Immature natural killer cell (primary cell): ENCODE measurements around the gene SYT7. TPM values are rescaled to one million over a fixed set of nuclear protein-coding genes. Genes with fewer than 3 reads are reported as not detected.

Source experiments
- DNase-seq, 3 donors: peaks; one replicate each; pipeline ENCODE4 v3.0.0; 2022; ENCODE audit warnings: mixed read lengths in 1 of 3
- H3K27ac Mint-ChIP-seq, 6 donors: one replicate each; pipeline ENCODE4 v1.8.0; 2020; ENCODE audit warnings: mixed read lengths in 6 of 6, mild to moderate bottlenecking in 5 of 6, inconsistent platforms in 4 of 6, moderate library complexity in 3 of 6
- H3K27me3 Mint-ChIP-seq, 3 donors: one replicate each; pipeline ENCODE4 v1.8.0; 2020 to 2021; ENCODE audit warnings: low read depth in 3 of 3, mild to moderate bottlenecking in 3 of 3, mixed read lengths in 3 of 3, moderate library complexity in 3 of 3, inconsistent platforms in 1 of 3
- H3K36me3 Mint-ChIP-seq, 3 donors: one replicate each; pipeline ENCODE4 v1.8.0; 2020; ENCODE audit warnings: mixed read lengths in 3 of 3, inconsistent platforms in 2 of 3, mild to moderate bottlenecking in 2 of 3
- H3K4me1 Mint-ChIP-seq, 2 donors: one replicate each; pipeline ENCODE4 v1.8.0; 2020; ENCODE audit warnings: inconsistent platforms in 2 of 2, mild to moderate bottlenecking in 2 of 2, mixed read lengths in 2 of 2, moderate library complexity in 1 of 2
- H3K4me3 Mint-ChIP-seq, 5 donors: one replicate each; pipeline ENCODE4 v1.8.0; 2020; ENCODE audit warnings: mild to moderate bottlenecking in 5 of 5, mixed read lengths in 5 of 5, inconsistent platforms in 3 of 5, moderate library complexity in 3 of 5
- H3K9me3 Mint-ChIP-seq, 6 donors: one replicate each; pipeline ENCODE4 v1.8.0; 2020; ENCODE audit warnings: mild to moderate bottlenecking in 6 of 6, mixed read lengths in 6 of 6, inconsistent platforms in 4 of 6, moderate library complexity in 3 of 6
- polyA plus RNA-seq, 3 donors: library from polyadenylated mRNA; unstranded; fragments of 300-500 nt; fragmentation: Illumina TruSeq; gene quantifications; one replicate each; pipeline ENCODE4 v1.2.3, GENCODE V29; 2021

The SYT7 gene
- polyA plus RNA-seq, 3 donors from 2014 or later = not detected

- no peak for DNase-seq
- Mint-ChIP-seq H3K27me3 (peaks cover 5 to 21% (median 14%) of the 10 kb centered on the region in 3 donors), H3K27ac (no peak overlapping the region), H3K9me3 (no peaks in the 10 kb centered on the region), H3K36me3 (no peaks in the 10 kb centered on the region), H3K4me3 (peak overlapping the region in 1 of 5 donors; percentile 16), H3K4me1 (peaks cover under 1 to 8% of the 10 kb centered on the region in 2 donors)
Observed at GRCh38 chr11:61511383-61511782, 69.5 kb downstream of the SYT7 start.

GRCh38 chr11:61510974-61511373, 69.9 kb downstream of the SYT7 start:
- H3K9me3 Mint-ChIP-seq = no peaks in the 10 kb centered on the region
- H3K36me3 Mint-ChIP-seq = no peaks in the 10 kb centered on the region
- H3K27me3 Mint-ChIP-seq = peaks cover 5 to 24% (median 14%) of the 10 kb centered on the region in 3 donors
- H3K4me3 Mint-ChIP-seq = peak overlapping the region in 1 of 5 donors; percentile 16
- H3K4me1 Mint-ChIP-seq = peaks cover 0 to 8% of the 10 kb centered on the region in 2 donors
- no peak overlapping the region for H3K27ac Mint-ChIP-seq
- no peak for DNase-seq

- Mint-ChIP-seq H3K9me3 (no peaks in the 10 kb centered on the region), H3K4me3 (peak overlapping the region in 1 of 5 donors; percentile 30), H3K4me1 (peaks cover 0 to 8% of the 10 kb centered on the region in 2 donors), H3K36me3 (no peaks in the 10 kb centered on the region), H3K27me3 (peaks cover 7 to 28% (median 14%) of the 10 kb centered on the region in 3 donors), H3K27ac (no peak overlapping the region)
- DNase-seq = no peak
Observed at GRCh38 chr11:61510166-61510919, 70.5 kb downstream of the SYT7 start.

GRCh38 chr11:61509043-61510029, 71.5 kb downstream of the SYT7 start:
- Mint-ChIP-seq H3K4me3 (peak overlapping the region in 2 of 5 donors; percentile 30 to 38), H3K36me3 (no peaks in the 10 kb centered on the region), H3K27ac (no peak overlapping the region), H3K9me3 (no peaks in the 10 kb centered on the region), H3K4me1 (peaks cover 0 to 8% of the 10 kb centered on the region in 2 donors), H3K27me3 (peaks cover 5 to 35% (median 14%) of the 10 kb centered on the region in 3 donors)
- peak; percentile 22 to 46 (median 26) for DNase-seq

GRCh38 chr11:61507962-61508861, 72.7 kb downstream of the SYT7 start, which contains the start of gene LRRC10B:
TSS of gene LRRC10B (plus strand) at chr11:61508749. CDS start at chr11:61508999, 250 bp downstream.
- Mint-ChIP-seq H3K36me3 (no peaks in the 10 kb centered on the region), H3K4me3 (peak within 1 kb of the TSS; percentile 8 to 64 (median 52)), H3K27me3 (peaks cover 5 to 33% (median 12%) of the 10 kb centered on the region in 3 donors), H3K4me1 (peaks cover 0 to 8% of the 10 kb centered on the region in 2 donors), H3K9me3 (no peaks in the 10 kb centered on the region), H3K27ac (no peak within 1 kb of the TSS)
- DNase-seq = no peak

GRCh38 chr11:61507012-61507768, 73.7 kb downstream of the SYT7 start:
- no peak for DNase-seq
- Mint-ChIP-seq H3K36me3 (no peaks in the 10 kb centered on the region), H3K9me3 (no peaks in the 10 kb centered on the region), H3K27me3 (peaks cover 5 to 33% (median 12%) of the 10 kb centered on the region in 3 donors), H3K27ac (no peak overlapping the region), H3K4me3 (no peak overlapping the region), H3K4me1 (peaks cover 0 to 8% of the 10 kb centered on the region in 2 donors)

- peaks cover 0 to 8% of the 10 kb centered on the region in 2 donors for H3K4me1 Mint-ChIP-seq
- no peak overlapping the region for H3K27ac Mint-ChIP-seq
- H3K36me3 Mint-ChIP-seq = no peaks in the 10 kb centered on the region
- no peak for DNase-seq
- peaks cover 5 to 32% (median 9%) of the 10 kb centered on the region in 3 donors for H3K27me3 Mint-ChIP-seq
- no peaks in the 10 kb centered on the region for H3K9me3 Mint-ChIP-seq
- no peak overlapping the region for H3K4me3 Mint-ChIP-seq
Observed at GRCh38 chr11:61505640-61506155, 75.2 kb downstream of the SYT7 start.

GRCh38 chr11:61505106-61505505, 75.8 kb downstream of the SYT7 start:
- no peaks in the 10 kb centered on the region for H3K36me3 Mint-ChIP-seq
- H3K9me3 Mint-ChIP-seq = no peaks in the 10 kb centered on the region
- no peak overlapping the region for H3K4me3 Mint-ChIP-seq
- H3K27ac Mint-ChIP-seq = no peak overlapping the region
- H3K4me1 Mint-ChIP-seq = peaks cover 0 to 8% of the 10 kb centered on the region in 2 donors
- no peak for DNase-seq
- peaks cover 5 to 32% (median 9%) of the 10 kb centered on the region in 3 donors for H3K27me3 Mint-ChIP-seq

GRCh38 chr11:61503135-61503770, 77.6 kb downstream of the SYT7 start:
- Mint-ChIP-seq H3K9me3 (no peaks in the 10 kb centered on the region), H3K27ac (no peak overlapping the region), H3K4me3 (no peak overlapping the region), H3K27me3 (peaks cover 5 to 29% (median 9%) of the 10 kb centered on the region in 3 donors), H3K36me3 (no peaks in the 10 kb centered on the region), H3K4me1 (peaks cover 0 to 6% of the 10 kb centered on the region in 2 donors)
- no peak for DNase-seq

- Mint-ChIP-seq H3K4me1 (no peaks in the 10 kb centered on the region), H3K27me3 (peaks cover 3 to 22% (median 5%) of the 10 kb centered on the region in 3 donors), H3K4me3 (no peak overlapping the region), H3K36me3 (no peaks in the 10 kb centered on the region), H3K27ac (no peak overlapping the region), H3K9me3 (no peaks in the 10 kb centered on the region)
- DNase-seq = no peak
Observed at GRCh38 chr11:61502522-61502921, 78.4 kb downstream of the SYT7 start.

GRCh38 chr11:61499816-61500491, 80.9 kb downstream of the SYT7 start:
- H3K36me3 Mint-ChIP-seq = no peaks in the 10 kb centered on the region
- no peak for DNase-seq
- H3K9me3 Mint-ChIP-seq = no peaks in the 10 kb centered on the region
- H3K27me3 Mint-ChIP-seq = peaks cover 0 to 8% (median 0%) of the 10 kb centered on the region in 3 donors
- H3K27ac Mint-ChIP-seq = no peak overlapping the region
- no peaks in the 10 kb centered on the region for H3K4me1 Mint-ChIP-seq
- no peak overlapping the region for H3K4me3 Mint-ChIP-seq
